ENCODE measurements around the gene MTFR1L. TPM values are rescaled to one million over a fixed set of nuclear protein-coding genes. Genes with fewer than 3 reads are reported as not detected.

The MTFR1L gene
- total RNA-seq, 8 experiments from 2014 or later, result 58.3 to 92.1 (median 66.7) TPM

DNA sequence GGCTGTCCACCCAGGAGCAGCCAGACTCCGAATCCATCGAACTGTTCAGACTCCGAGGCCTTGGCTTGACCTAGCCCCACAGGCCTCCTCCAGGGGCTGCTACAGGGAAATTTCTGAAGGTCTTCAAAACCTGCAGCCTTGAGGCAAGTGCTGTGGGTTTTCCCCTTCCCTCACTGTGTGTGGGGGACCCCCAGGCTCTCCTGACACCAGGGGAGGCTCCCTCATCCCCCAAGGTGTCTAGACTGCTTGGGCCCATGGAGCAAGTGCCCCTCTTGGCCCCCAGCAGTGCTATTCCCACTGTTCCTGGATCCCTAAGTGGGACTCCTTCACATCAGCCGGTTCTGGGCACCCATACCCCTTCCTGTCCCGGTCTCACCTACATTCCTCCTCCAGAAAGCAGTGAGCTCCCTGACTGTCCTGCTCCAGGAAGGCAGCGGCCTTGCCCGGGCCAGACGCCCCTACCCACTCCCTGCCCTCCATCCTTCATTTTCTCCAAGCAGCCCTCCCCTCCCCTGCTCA lies 54.9 kb downstream of the MTFR1L start:
- WGBS, 10 experiments, result 35 to 100% (median 61%) methylated on average over 1 to 4 of the region's 8 CpGs; no CpG with 5 or more reads in 6 of the 10 experiments
- in situ Hi-C loops (cut with MboI; ENCODE audit: low pct_unique_long_range_greater_than_20kb in 2 of 9, low sequenced_read_pairs in 9 of 9, unreplicated experiment in 9 of 9), result loop anchor here in 2 of 9 experiments (25.0 kb wide), 1 partner anchor 113 kb away; the partner anchor contains the start of gene PAFAH2 (in 2 of the 2)
- no peak for ATAC-seq (replicated peaks in 6 of 8)
- Histone ChIP-seq H3K4me3 (peak overlapping the region; percentile 39 to 54 (median 48)), H3K4me1 (replicated peaks in 1 of 2) (peaks cover 12 to 31% of the 10 kb centered on the region in 2 donors), H3K27ac (peak overlapping the region; percentile 62 to 86)

DNA sequence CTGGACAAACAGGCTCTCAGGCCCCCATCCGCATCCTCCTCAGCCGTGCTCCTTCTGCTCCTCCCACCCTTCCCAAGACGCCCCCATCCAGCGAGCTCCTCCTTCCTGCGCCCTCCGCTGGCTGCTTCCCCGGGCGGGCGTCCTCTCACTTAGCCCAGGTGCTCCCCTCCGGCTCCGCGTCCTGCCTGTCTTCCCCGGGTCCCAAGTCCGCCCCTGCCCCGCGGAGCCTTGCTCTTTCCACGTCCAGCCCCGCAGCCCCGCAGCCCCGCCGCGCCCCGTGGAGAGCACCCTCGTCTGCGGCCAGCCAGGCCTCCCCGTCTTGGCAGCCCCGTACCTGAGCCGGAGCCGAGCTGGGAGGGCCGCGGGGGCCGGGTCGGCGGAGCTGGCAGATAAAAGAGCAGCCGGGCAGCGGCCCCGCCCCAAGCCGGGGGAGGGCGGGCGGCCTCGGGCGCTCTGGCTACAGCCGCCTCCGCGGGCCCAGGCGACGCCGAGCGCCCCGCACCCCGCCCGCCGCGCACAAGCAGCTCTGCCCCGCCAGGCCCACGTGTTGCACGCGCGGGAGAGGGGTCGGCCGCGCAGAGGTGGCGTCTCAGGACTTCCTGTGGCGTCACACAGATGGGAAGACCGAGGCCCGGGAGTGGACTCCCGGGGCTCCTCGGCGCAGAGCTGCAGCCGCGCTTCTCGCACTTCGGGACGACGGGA lies 55.6 kb downstream of the MTFR1L start, which contains the start of gene PAQR7:
TSS of gene PAQR7 (minus strand) at position 555 of the 702 bp plus-strand sequence. CDS start 11,869 bp downstream, outside the sequence.
- in situ Hi-C loops (cut with MboI; ENCODE audit: low pct_unique_long_range_greater_than_20kb in 2 of 9, low sequenced_read_pairs in 9 of 9, unreplicated experiment in 9 of 9), result loop anchor here in 2 of 9 experiments (25.0 kb wide), 1 partner anchor 112 kb away; the partner anchor contains the start of gene PAFAH2 (in 2 of the 2)
- ATAC-seq (replicated peaks in 6 of 8), result peak; percentile 84 to 92 (median 91)
- peak within 1 kb of the TSS; percentile 62 to 86 for H3K27ac ChIP-seq
- peaks cover 12 to 31% of the 10 kb centered on the region in 2 donors for H3K4me1 ChIP-seq (replicated peaks in 1 of 2)
- H3K4me3 ChIP-seq, result peak within 1 kb of the TSS; percentile 39 to 54 (median 48)
- WGBS, 10 experiments, result no CpG with 5 or more reads among the region's 75 CpGs

DNA sequence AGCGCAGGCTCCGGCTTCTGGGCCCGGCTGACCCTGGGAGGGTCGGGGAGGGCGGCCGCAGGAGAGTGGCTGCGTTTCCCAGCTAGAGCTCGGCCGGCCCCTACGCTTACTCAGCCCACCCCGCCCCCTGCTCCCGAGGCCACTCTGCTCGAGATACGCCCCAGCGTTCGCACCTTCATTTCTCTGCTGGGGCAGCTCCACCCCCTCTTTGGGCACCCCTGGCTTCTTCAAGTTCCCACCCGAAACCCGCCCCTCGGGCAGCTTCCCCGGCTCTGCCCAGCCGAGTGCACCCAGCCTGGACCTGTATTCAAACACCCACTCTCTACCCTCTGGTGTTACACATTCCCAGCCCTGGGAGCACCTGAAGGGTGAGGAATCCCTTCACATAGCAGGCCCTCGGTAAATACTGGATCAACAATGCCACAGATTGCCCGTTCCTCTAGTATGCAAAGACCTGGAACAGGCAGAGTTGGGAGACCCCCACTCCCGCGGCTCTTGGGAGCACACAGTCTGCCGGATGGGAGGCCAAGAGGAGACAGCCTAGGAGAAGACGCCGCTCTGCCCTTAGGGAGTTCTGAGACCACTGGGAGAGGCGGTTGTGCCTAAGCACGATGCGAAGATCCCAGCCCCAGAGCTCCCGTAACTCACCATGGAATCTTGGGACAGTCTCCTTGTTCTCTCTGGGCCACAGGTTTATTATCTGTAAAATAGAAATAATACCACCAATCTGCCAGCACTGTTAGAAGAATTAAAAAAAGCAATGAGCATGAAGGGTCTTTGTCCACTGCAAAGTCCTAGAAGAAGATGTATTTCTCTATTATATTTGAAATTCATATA lies 56.3 kb downstream of the MTFR1L start:
- peak in 4 of 8 experiments; percentile 55 to 61 (median 58) for ATAC-seq (replicated peaks in 6 of 8)
- Histone ChIP-seq H3K4me3 (peak overlapping the region; percentile 39 to 54 (median 48)), H3K27ac (peak overlapping the region; percentile 29 to 86), H3K4me1 (replicated peaks in 1 of 2) (peaks cover 12 to 30% of the 10 kb centered on the region in 2 donors)
- in situ Hi-C loops (cut with MboI; ENCODE audit: low pct_unique_long_range_greater_than_20kb in 2 of 9, low sequenced_read_pairs in 9 of 9, unreplicated experiment in 9 of 9), result loop anchor here in 2 of 9 experiments (25.0 kb wide), 1 partner anchor 111 kb away; the partner anchor contains the start of gene PAFAH2 (in 2 of the 2)
- WGBS, 10 experiments, result 60 to 73% (median 71%) methylated on average over 1 to 6 of the region's 32 CpGs; no CpG with 5 or more reads in 7 of the 10 experiments

DNA sequence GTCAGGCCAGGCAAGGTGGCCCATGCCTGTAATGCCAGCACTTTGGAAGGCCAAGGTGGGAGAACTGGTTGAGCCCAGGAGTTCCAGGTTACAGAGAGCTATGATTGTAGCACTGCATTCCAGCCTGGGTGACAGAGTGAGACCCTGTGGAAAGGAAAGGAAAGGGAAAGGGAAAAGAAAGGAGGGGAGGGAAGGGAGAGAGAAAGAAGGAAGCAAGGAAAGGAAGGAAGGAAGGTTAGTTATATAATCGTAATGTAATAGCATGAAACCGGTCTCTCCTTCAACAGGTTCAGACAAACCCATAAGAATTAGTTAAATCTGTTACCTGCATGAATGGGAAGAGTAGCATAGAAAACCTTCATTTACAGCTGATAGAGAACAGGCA lies 56.9 kb downstream of the MTFR1L start:
- in situ Hi-C loops (cut with MboI; ENCODE audit: low pct_unique_long_range_greater_than_20kb in 2 of 9, low sequenced_read_pairs in 9 of 9, unreplicated experiment in 9 of 9), result loop anchor here in 2 of 9 experiments (25.0 kb wide), 1 partner anchor 111 kb away; the partner anchor contains the start of gene PAFAH2 (in 2 of the 2)
- Histone ChIP-seq H3K27ac (no peak overlapping the region), H3K4me3 (no peak overlapping the region), H3K4me1 (replicated peaks in 1 of 2) (peaks cover 12 to 24% of the 10 kb centered on the region in 2 donors)
- no peak for ATAC-seq (replicated peaks in 6 of 8)
- WGBS, 10 experiments, result 81 to 100% (median 95%) methylated on average over 2 of the region's 2 CpGs; no CpG with 5 or more reads in 1 of the 10 experiments

DNA sequence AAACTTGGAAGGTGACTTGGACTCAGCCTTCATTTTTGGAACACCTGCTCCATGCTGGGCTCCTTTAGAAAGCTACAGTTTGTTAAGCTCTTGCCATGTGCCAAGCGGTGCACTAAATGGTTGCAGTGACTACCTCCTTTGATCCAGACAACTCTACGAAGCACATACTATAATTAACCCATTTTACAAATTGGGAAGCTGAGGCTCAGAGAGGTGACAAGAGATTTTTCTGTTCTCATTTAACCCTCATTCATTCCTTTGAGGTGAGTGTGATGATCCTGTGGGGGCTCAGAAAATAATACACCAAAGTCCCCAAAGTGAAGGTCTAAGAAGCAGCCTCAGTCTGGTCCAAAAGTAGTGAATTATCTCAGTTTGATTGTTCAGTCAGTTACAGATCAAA lies 57.4 kb downstream of the MTFR1L start:
- in situ Hi-C loops (cut with MboI; ENCODE audit: low pct_unique_long_range_greater_than_20kb in 2 of 9, low sequenced_read_pairs in 9 of 9, unreplicated experiment in 9 of 9), result loop anchor here in 2 of 9 experiments (25.0 kb wide), 1 partner anchor 110 kb away; the partner anchor contains the start of gene PAFAH2 (in 2 of the 2)
- no peak for ATAC-seq (replicated peaks in 6 of 8)
- WGBS, 10 experiments, result 72 to 100% (median 88%) methylated on average over 1 to 2 of the region's 2 CpGs; no CpG with 5 or more reads in 5 of the 10 experiments
- no peak overlapping the region for H3K4me3 ChIP-seq
- H3K27ac ChIP-seq, result no peak overlapping the region
- peaks cover 12 to 23% of the 10 kb centered on the region in 2 donors for H3K4me1 ChIP-seq (replicated peaks in 1 of 2)

DNA sequence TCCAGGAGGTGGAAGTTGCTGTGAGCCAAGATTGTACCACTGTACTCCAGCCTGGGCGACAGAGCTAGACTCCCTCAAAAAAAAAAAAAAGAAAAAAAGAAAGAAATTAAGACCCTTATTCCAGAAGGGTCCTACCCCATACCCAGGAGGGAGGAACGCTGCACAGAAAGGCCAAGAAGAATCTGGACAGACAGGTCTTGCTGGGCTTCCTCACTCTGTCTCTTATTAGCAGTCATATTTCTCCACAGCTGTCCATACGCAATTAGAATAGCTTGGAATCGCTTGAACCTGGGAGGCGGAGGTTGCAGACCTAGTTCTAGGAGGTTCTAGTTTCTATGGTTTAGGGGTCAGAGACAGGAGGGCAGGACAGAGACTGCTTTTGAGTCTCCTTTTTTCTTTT lies 58.9 kb downstream of the MTFR1L start:
- in situ Hi-C loops (cut with MboI; ENCODE audit: low pct_unique_long_range_greater_than_20kb in 2 of 9, low sequenced_read_pairs in 9 of 9, unreplicated experiment in 9 of 9), result loop anchor here in 2 of 9 experiments (25.0 kb wide), 1 partner anchor 109 kb away; the partner anchor contains the start of gene PAFAH2 (in 2 of the 2)
- Histone ChIP-seq H3K4me3 (no peak overlapping the region), H3K4me1 (replicated peaks in 1 of 2) (peaks cover 12 to 15% of the 10 kb centered on the region in 2 donors), H3K27ac (no peak overlapping the region)
- WGBS, 10 experiments, result 70 to 100% (median 92%) methylated on average over 1 to 5 of the region's 5 CpGs; no CpG with 5 or more reads in 1 of the 10 experiments
- no peak for ATAC-seq (replicated peaks in 6 of 8)

DNA sequence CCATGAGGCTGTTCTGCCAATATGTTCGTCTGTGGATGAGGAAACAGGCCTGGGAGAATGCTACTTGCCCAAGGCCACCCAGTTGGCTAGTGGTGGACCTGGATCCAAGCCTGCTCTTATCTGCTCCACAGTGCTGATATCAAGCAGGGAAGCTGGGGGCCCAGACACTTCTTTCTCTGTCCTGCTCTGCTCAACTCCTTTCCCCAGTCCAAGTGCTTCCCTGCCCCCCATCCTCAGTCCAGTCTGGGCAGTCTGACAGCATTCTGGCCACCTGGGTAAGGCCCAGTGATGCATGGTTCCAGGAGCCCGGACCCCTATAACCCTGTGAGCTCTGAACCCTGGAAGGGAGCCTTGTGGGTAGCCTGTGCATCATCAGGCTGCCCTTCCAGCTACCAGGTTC lies 59.9 kb downstream of the MTFR1L start:
- ATAC-seq (replicated peaks in 6 of 8), result no peak
- in situ Hi-C loops (cut with MboI; ENCODE audit: low pct_unique_long_range_greater_than_20kb in 2 of 9, low sequenced_read_pairs in 9 of 9, unreplicated experiment in 9 of 9), result loop anchor here in 2 of 9 experiments (25.0 kb wide), 1 partner anchor 108 kb away; the partner anchor contains the start of gene PAFAH2 (in 2 of the 2)
- Histone ChIP-seq H3K27ac (no peak overlapping the region), H3K4me1 (replicated peaks in 1 of 2) (peaks cover 6% of the 10 kb centered on the region in 2 donors), H3K4me3 (no peak overlapping the region)
- 20 to 100% (median 86%) methylated on average over 1 of the region's 2 CpGs; no CpG with 5 or more reads in 5 of the 10 experiments for WGBS, 10 experiments

DNA sequence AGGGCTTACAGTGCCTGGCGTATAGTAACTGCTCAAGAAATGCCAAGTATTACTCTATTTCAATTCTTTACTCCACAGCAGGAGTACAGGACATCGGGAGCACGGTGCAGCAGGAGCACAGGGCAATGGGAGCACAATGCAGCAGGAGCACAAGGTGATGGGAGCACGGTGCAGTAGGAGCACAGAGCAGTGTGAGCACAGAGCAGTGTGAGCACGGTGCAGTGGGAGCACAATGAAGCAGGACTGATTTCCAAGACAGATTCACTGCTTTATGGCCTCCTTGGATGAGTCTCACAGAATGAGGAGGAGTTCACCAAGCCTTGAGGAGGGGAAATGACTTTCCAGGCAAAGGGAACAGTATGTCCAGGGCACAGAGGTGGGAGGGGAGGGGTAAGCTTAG lies 60.8 kb downstream of the MTFR1L start:
- no peak for ATAC-seq (replicated peaks in 6 of 8)
- no peak overlapping the region for H3K27ac ChIP-seq
- peaks cover 5 to 6% of the 10 kb centered on the region in 2 donors for H3K4me1 ChIP-seq (replicated peaks in 1 of 2)
- in situ Hi-C loops (cut with MboI; ENCODE audit: low pct_unique_long_range_greater_than_20kb in 2 of 9, low sequenced_read_pairs in 9 of 9, unreplicated experiment in 9 of 9), result loop anchor here in 2 of 9 experiments (25.0 kb wide), 1 partner anchor 107 kb away; the partner anchor contains the start of gene PAFAH2 (in 2 of the 2)
- 60 to 95% (median 80%) methylated on average over 1 to 5 of the region's 5 CpGs for WGBS, 10 experiments
- no peak overlapping the region for H3K4me3 ChIP-seq

DNA sequence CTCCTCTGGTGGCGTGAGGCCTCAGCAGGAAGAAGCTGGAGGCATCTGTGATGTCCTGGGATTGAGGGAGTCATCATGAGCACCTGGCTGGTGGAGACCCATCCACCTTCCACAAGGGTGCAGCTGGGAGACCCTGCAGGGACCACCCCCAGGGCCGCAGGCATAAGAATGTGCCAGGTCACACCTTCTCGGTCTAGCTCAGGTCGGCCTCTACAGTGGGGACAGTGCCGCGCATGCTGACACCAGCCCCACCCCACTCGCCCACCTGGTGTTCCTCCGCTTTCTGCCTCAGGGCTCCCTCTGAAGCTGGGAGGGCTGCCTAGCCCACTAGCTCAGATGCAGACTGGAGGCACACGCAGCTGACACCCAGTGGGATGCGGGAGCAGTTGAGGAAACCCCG lies 61.5 kb downstream of the MTFR1L start:
- ATAC-seq (replicated peaks in 6 of 8), result peak in 5 of 8 experiments; percentile 14 to 24 (median 20)
- no peak overlapping the region for H3K4me3 ChIP-seq
- in situ Hi-C loops (cut with MboI; ENCODE audit: low pct_unique_long_range_greater_than_20kb in 2 of 9, low sequenced_read_pairs in 9 of 9, unreplicated experiment in 9 of 9), result loop anchor here in 2 of 9 experiments (25.0 kb wide), 1 partner anchor 106 kb away; the partner anchor contains the start of gene PAFAH2 (in 2 of the 2)

More for the DNA sequence above, 61.5 kb downstream of the MTFR1L start:
- 98 to 100% (median 100%) methylated on average over 1 to 8 of the region's 11 CpGs; no CpG with 5 or more reads in 5 of the 10 experiments for WGBS, 10 experiments
- Histone ChIP-seq H3K4me1 (replicated peaks in 1 of 2) (peaks cover under 1% of the 10 kb centered on the region in 2 donors), H3K27ac (no peak overlapping the region)

Other genes with a start within 250 kb of the MTFR1L start
- gene MAN1C1, start 203.2 kb upstream of the MTFR1L start, total RNA-seq, result 10 to 100 TPM in 3 of 8 experiments, 1 to 10 TPM in 5; 1.2 to 67.4 (median 5.7) TPM
- gene SELENON, start 19.8 kb upstream of the MTFR1L start, total RNA-seq, result 10 to 100 TPM; 10.5 to 56.7 (median 21.3) TPM
- gene AUNIP, start 39.5 kb downstream of the MTFR1L start, total RNA-seq, result 10 to 100 TPM in 3 of 8 experiments, 1 to 10 TPM in 4, under 1 TPM in 1; 0.78 to 15.5 (median 2.6) TPM
- 10 to 100 TPM in 5 of 8 experiments, 1 to 10 TPM in 3; 8.9 to 14.5 (median 12.2) TPM for gene PAQR7, start 55.8 kb downstream of the MTFR1L start, total RNA-seq
- 1,000 to 10,000 TPM in 3 of 8 experiments, 100 to 1,000 TPM in 4, 10 to 100 TPM in 1; 11.5 to 1,830 (median 781) TPM for gene STMN1, start 86.5 kb downstream of the MTFR1L start, total RNA-seq
- gene PAFAH2, start 178.1 kb downstream of the MTFR1L start, total RNA-seq, result 10 to 100 TPM in 1 of 8 experiments, 1 to 10 TPM in 7; 6.0 to 11.8 (median 8.9) TPM
- 10 to 100 TPM in 1 of 8 experiments, 1 to 10 TPM in 5, under 1 TPM in 2; 0.36 to 24.9 (median 1.6) TPM for gene EXTL1, start 201.8 kb downstream of the MTFR1L start, total RNA-seq
- gene SLC30A2, start 226.2 kb downstream of the MTFR1L start, total RNA-seq, result 1 to 10 TPM in 4 of 8 experiments, under 1 TPM in 4; 0.10 to 5.7 (median 0.84) TPM
- gene TRIM63, start 247.7 kb downstream of the MTFR1L start, total RNA-seq, result 1 to 10 TPM in 1 of 8 experiments, under 1 TPM in 2, not detected in 5; 0.29 to 1.0 (median 0.31) TPM